Measurements from ENCODE around the gene PSME3.
"Not testable (repeated sequence)": the region's sequence is repeated elsewhere in the genome, so short reads cannot be mapped to it uniquely, and the experiment has no call there.

PSME3 gene

DNA sequence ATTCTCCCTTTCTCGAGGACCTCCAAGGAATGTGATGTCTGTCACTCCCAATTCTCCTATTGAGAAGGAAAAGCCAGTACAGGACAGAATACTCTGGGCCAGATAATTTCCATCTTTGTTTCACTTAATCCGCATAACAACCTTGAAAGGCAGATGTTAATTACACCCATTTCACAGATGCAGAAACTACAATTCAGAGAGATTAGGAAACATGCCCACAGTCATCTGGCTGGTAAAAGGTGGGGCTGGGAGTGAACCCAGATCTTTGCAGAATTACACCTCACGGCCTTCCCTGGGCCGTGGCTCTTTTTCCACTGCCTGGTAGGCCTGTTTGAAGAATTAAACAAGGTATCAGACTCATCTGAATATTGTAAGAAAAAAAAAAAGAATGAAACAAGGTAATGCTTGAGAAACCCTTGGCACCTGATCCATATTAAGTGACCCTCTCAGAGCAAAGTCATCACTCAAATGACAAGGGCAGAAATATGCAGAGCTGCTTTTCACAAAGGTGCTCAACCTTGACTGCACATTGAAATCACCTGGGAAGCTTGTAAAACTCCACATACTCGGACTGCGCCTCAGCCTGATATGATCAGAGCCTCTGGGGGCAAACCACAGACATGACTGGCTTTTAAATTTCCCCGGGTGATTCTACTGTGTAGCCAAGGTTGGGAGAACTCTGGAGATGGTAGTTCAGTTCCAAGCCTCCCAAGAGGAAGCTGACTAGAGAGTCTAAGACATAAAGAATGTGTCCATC, 50.8 kb downstream of the PSME3 start:
- POLR2A ChIA-PET (ENCODE audit: low non-redundant PET): no interaction called here
- CTCF ChIA-PET: interaction anchor here (0.6 kb wide), 2 partner anchors 14 to 28 kb away, joined by 3 to 4 read pairs; no protein-coding TSS in a partner anchor

DNA sequence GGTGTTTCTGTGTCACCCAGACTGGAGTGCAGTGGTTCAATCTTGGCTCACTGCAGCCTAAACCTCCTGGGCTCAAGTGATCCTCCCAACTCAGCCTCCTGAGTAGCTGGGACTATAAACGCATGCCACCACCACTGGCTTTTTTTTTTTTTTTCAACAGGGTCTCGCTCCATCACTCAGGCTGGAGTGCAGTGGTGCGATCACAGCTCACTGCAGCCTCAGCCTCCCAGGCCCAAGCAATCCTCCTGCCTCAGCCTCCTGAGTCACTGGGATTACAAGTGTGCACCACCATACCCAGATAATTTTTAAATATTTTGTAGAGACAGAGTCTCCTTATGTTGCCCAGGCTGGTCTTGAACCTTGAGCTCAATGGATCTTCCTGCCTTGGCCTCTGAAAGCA, 52.6 kb downstream of the PSME3 start:
- DNase-seq (ENCODE audit: low spot score); CTCF ChIA-PET; H3K27ac ChIP-seq: not testable (repeated sequence)
- POLR2A ChIA-PET (ENCODE audit: low non-redundant PET): interaction anchor here (0.7 kb wide), 1 partner anchor 145 kb away, joined by 12 read pairs; no protein-coding TSS in a partner anchor

More for the DNA sequence above, 50.8 kb downstream of the PSME3 start:
- no peak for DNase-seq (ENCODE audit: low spot score)
- H3K27ac ChIP-seq: no peak overlapping the region
- TF ChIP-seq, protein P1, sequence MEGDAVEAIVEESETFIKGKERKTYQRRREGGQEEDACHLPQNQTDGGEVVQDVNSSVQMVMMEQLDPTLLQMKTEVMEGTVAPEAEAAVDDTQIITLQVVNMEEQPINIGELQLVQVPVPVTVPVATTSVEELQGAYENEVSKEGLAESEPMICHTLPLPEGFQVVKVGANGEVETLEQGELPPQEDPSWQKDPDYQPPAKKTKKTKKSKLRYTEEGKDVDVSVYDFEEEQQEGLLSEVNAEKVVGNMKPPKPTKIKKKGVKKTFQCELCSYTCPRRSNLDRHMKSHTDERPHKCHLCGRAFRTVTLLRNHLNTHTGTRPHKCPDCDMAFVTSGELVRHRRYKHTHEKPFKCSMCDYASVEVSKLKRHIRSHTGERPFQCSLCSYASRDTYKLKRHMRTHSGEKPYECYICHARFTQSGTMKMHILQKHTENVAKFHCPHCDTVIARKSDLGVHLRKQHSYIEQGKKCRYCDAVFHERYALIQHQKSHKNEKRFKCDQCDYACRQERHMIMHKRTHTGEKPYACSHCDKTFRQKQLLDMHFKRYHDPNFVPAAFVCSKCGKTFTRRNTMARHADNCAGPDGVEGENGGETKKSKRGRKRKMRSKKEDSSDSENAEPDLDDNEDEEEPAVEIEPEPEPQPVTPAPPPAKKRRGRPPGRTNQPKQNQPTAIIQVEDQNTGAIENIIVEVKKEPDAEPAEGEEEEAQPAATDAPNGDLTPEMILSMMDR (conservative IDR thresholded peaks at IDR 0.05; ENCODE audit: low read depth): no peak

DNA sequence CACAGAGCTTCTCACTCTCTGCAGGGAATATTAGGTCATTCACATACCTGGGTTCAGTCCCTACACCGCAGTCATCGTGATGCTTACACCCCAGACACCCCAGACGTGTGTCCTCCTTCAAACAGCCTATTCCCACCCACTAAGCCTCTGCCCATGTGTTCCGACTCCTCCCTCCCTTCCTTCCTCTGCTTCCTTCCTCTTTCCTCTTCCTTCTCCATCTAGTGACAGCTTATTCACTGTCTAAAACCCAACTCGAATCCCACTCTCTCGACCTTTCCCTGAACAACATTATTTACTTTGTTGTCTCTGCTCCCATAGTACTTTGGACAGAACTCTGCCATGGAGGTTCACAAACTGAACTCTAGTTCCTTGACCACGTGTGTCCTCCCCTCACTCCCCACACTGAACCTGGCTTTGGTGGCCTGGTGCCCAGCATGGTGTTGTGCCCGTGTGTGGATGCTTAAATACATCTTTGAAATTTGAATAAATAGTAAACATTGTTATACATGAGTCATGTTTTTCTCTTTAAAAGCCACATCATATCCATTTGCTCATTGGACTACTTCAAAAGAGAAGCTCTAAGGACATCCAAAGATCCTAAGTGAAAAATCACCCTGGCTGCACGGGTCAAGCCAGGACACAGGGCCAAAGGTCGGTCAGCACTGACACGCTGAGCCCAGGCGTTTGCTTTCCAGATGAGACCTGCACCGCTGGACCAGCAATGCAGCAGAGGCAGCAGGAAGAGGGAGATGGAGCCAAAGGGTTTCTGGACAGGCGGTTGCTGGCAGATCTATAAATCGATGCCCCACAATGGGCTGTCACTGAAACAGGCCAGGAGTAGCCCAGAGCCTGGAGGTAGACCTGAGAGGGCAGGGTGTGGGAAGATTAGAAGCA, 53.3 kb downstream of the PSME3 start:
- ChIA-PET POLR2A (ENCODE audit: low non-redundant PET) (interaction anchor here (0.7 kb wide), 1 partner anchor 145 kb away, joined by 12 read pairs; no protein-coding TSS in a partner anchor), CTCF (no interaction called here)
- TF ChIP-seq, protein P1 (conservative IDR thresholded peaks at IDR 0.05; ENCODE audit: low read depth): no peak
- no peak overlapping the region for H3K27ac ChIP-seq
- DNase-seq (ENCODE audit: low spot score): no peak

DNA sequence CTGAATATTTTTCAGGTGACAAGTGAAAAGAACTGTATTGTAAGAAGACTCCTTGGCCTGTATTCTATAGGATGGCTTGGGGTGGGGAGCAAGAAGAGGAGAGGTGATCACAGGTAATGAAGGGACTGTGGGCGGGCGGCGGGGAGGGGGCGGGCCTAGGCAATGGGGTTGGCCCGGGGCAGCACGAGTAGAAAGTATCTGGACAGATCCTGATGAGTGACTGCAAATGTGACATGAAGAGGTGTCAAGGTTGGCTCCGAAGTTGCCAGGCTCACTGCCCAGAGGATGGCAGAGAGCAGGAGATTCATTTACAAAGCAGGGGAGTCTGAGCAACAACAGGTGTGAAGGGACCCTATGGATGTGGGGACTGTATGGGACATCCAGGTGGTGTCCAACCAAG, 56.6 kb downstream of the PSME3 start:
- H3K27ac ChIP-seq: no peak overlapping the region
- ChIA-PET POLR2A (ENCODE audit: low non-redundant PET) (no interaction called here), CTCF (no interaction called here)
- TF ChIP-seq, protein P1 (conservative IDR thresholded peaks at IDR 0.05; ENCODE audit: low read depth): no peak
- DNase-seq (ENCODE audit: low spot score): no peak

DNA sequence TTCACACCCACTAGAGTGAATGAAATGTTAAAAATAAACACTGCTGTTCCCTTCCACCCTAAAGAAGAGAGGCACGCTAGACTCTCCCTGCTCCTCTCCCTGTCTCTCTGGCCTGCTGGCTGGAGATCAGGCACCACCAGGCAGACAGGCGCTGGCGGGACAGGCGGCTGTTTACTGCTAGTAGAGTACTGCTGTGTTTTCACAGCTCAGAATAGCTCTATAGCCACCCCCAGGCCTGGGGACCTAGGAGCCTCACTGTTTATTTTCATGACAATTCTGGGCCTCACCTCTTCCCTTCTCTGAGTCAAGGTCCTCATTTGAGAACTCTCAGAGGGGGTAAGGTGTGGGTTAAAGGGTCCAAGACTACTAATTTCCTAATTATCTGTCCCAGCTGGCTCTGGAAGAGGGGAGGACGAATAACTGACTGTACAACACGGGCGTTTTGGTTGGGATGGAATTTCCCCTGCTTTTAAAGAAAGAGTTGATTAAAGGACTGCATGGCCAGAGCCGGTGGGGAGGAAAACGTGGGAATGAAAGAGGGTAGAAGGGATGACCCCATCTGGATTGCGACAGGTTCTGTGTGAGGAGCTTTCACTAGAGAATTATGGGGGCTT, 58.4 kb downstream of the PSME3 start:
- H3K27ac ChIP-seq: no peak overlapping the region
- CTCF ChIA-PET: interaction anchor here (0.6 kb wide), 1 partner anchor 55 kb away, joined by 4 read pairs; no protein-coding TSS in a partner anchor
- POLR2A ChIA-PET (ENCODE audit: low non-redundant PET): no interaction called here

DNA sequence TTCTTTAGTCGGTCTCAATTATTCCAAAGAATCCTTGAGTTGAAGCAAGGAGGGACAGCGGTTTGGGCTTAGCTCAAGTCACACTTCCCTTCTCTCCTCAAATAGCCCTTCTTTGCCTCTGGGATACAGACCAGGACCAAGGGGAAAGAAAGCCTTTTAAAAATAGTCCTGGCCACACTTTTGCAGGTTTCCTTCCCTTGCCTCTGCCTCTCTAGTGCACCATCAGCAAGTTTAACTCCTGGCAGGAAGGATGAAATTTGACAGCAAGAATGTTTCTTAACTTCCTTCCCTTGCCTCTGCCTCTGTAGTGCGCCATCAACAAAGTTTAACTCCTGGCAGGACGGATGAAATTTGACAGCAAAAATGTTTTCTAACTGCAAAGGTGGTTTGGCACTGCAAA, 60.2 kb downstream of the PSME3 start:
- H3K27ac ChIP-seq: no peak overlapping the region
- TF ChIP-seq, protein P1 (conservative IDR thresholded peaks at IDR 0.05; ENCODE audit: low read depth): no peak
- ChIA-PET CTCF (no interaction called here), POLR2A (ENCODE audit: low non-redundant PET) (no interaction called here)
- no peak for DNase-seq (ENCODE audit: low spot score)

More for the DNA sequence above, 58.4 kb downstream of the PSME3 start:
- no peak for DNase-seq (ENCODE audit: low spot score)
- TF ChIP-seq, protein P1 (conservative IDR thresholded peaks at IDR 0.05; ENCODE audit: low read depth): no peak
